ENCODE results near the gene NPIPB12. TPM values are rescaled to one million over a fixed set of nuclear protein-coding genes. Genes with fewer than 3 reads are reported as not detected.
"Not testable (repeated sequence)": the region's sequence is repeated elsewhere in the genome, so short reads cannot be mapped to it uniquely, and the experiment has no call there.

The NPIPB12 gene
- 97.9 to 109 TPM (median 105 TPM) in 3 replicates for total RNA-seq

- not testable (repeated sequence) for H3K9me3 Mint-ChIP-seq; H3K4me1 Mint-ChIP-seq; H3K27me3 Mint-ChIP-seq (ENCODE audit: low read depth); DNase-seq (ENCODE audit: low spot score in 2 of 2, unreplicated experiment in 2 of 2); H3K27ac Mint-ChIP-seq; H3K4me3 Mint-ChIP-seq; H3K36me3 Mint-ChIP-seq
Observed at GRCh38 chr16:29506308-29506707, at the start of gene NPIPB12. TSS of gene NPIPB12 (minus strand) at chr16:29506408.

- H3K4me3 Mint-ChIP-seq; H3K27ac Mint-ChIP-seq; H3K4me1 Mint-ChIP-seq; DNase-seq (ENCODE audit: low spot score in 2 of 2, unreplicated experiment in 2 of 2); H3K36me3 Mint-ChIP-seq; H3K27me3 Mint-ChIP-seq (ENCODE audit: low read depth); H3K9me3 Mint-ChIP-seq: not testable (repeated sequence)
Observed at GRCh38 chr16:29521520-29521919, 15.3 kb upstream of the NPIPB12 start.

- not testable (repeated sequence) for H3K27me3 Mint-ChIP-seq (ENCODE audit: low read depth); H3K9me3 Mint-ChIP-seq; H3K27ac Mint-ChIP-seq; H3K4me1 Mint-ChIP-seq; H3K36me3 Mint-ChIP-seq; H3K4me3 Mint-ChIP-seq
- peak; percentile 16 to 35 for DNase-seq (ENCODE audit: low spot score in 2 of 2, unreplicated experiment in 2 of 2)
Observed at GRCh38 chr16:29482276-29482675, 23.9 kb downstream of the NPIPB12 start.

GRCh38 chr16:29472065-29472464 lies 34.1 kb downstream of the NPIPB12 start:
- not testable (repeated sequence) for H3K4me3 Mint-ChIP-seq; H3K27me3 Mint-ChIP-seq (ENCODE audit: low read depth); H3K9me3 Mint-ChIP-seq; H3K4me1 Mint-ChIP-seq; H3K27ac Mint-ChIP-seq; DNase-seq (ENCODE audit: low spot score in 2 of 2, unreplicated experiment in 2 of 2); H3K36me3 Mint-ChIP-seq

- H3K4me3 Mint-ChIP-seq; H3K36me3 Mint-ChIP-seq; H3K4me1 Mint-ChIP-seq; H3K27me3 Mint-ChIP-seq (ENCODE audit: low read depth); H3K9me3 Mint-ChIP-seq; H3K27ac Mint-ChIP-seq: not testable (repeated sequence)
- DNase-seq (ENCODE audit: low spot score in 2 of 2, unreplicated experiment in 2 of 2) = peak; percentile 17 to 65
Observed at GRCh38 chr16:29469660-29470059, 36.5 kb downstream of the NPIPB12 start.

GRCh38 chr16:29467654-29468366 lies 38.4 kb downstream of the NPIPB12 start:
- H3K36me3 Mint-ChIP-seq; DNase-seq (ENCODE audit: low spot score in 2 of 2, unreplicated experiment in 2 of 2); H3K9me3 Mint-ChIP-seq; H3K27ac Mint-ChIP-seq; H3K4me3 Mint-ChIP-seq; H3K4me1 Mint-ChIP-seq; H3K27me3 Mint-ChIP-seq (ENCODE audit: low read depth): not testable (repeated sequence)

GRCh38 chr16:29466904-29467303 lies 39.3 kb downstream of the NPIPB12 start:
- not testable (repeated sequence) for H3K27ac Mint-ChIP-seq, H3K4me3 Mint-ChIP-seq

GRCh38 chr16:29465985-29466824 lies 40.0 kb downstream of the NPIPB12 start:
- H3K36me3 Mint-ChIP-seq; H3K4me1 Mint-ChIP-seq; DNase-seq (ENCODE audit: low spot score in 2 of 2, unreplicated experiment in 2 of 2); H3K4me3 Mint-ChIP-seq; H3K27ac Mint-ChIP-seq; H3K9me3 Mint-ChIP-seq; H3K27me3 Mint-ChIP-seq (ENCODE audit: low read depth): not testable (repeated sequence)

More at GRCh38 chr16:29466904-29467303, 39.3 kb downstream of the NPIPB12 start:
- not testable (repeated sequence) for H3K9me3 Mint-ChIP-seq; H3K36me3 Mint-ChIP-seq; H3K27me3 Mint-ChIP-seq (ENCODE audit: low read depth); DNase-seq (ENCODE audit: low spot score in 2 of 2, unreplicated experiment in 2 of 2); H3K4me1 Mint-ChIP-seq

- H3K4me3 Mint-ChIP-seq; H3K9me3 Mint-ChIP-seq; H3K36me3 Mint-ChIP-seq; H3K27me3 Mint-ChIP-seq (ENCODE audit: low read depth); DNase-seq (ENCODE audit: low spot score in 2 of 2, unreplicated experiment in 2 of 2); H3K4me1 Mint-ChIP-seq; H3K27ac Mint-ChIP-seq: not testable (repeated sequence)
Observed at GRCh38 chr16:29460647-29461030, 45.6 kb downstream of the NPIPB12 start.

GRCh38 chr16:29459706-29460646 lies 46.2 kb downstream of the NPIPB12 start, which contains the start of gene SULT1A4:
TSS of gene SULT1A4 (plus strand) at chr16:29459913. CDS start at chr16:29461386, 1,473 bp downstream.
- H3K9me3 Mint-ChIP-seq; H3K4me1 Mint-ChIP-seq; H3K27me3 Mint-ChIP-seq (ENCODE audit: low read depth); H3K27ac Mint-ChIP-seq; DNase-seq (ENCODE audit: low spot score in 2 of 2, unreplicated experiment in 2 of 2); H3K4me3 Mint-ChIP-seq; H3K36me3 Mint-ChIP-seq: not testable (repeated sequence)

GRCh38 chr16:29457660-29458059 lies 48.5 kb downstream of the NPIPB12 start:
- DNase-seq (ENCODE audit: low spot score in 2 of 2, unreplicated experiment in 2 of 2); H3K27me3 Mint-ChIP-seq (ENCODE audit: low read depth); H3K9me3 Mint-ChIP-seq; H3K4me3 Mint-ChIP-seq; H3K4me1 Mint-ChIP-seq; H3K36me3 Mint-ChIP-seq; H3K27ac Mint-ChIP-seq: not testable (repeated sequence)

GRCh38 chr16:29454828-29455227 lies 51.4 kb downstream of the NPIPB12 start:
- H3K27ac Mint-ChIP-seq; H3K36me3 Mint-ChIP-seq; H3K27me3 Mint-ChIP-seq (ENCODE audit: low read depth); H3K4me3 Mint-ChIP-seq; DNase-seq (ENCODE audit: low spot score in 2 of 2, unreplicated experiment in 2 of 2); H3K9me3 Mint-ChIP-seq; H3K4me1 Mint-ChIP-seq: not testable (repeated sequence)

GRCh38 chr16:29454269-29454668 lies 51.9 kb downstream of the NPIPB12 start, which contains the start of the genes BOLA2 and SLX1B:
TSS of gene BOLA2 (minus strand) at chr16:29454351. CDS start at chr16:29454253, 98 bp downstream.
TSS of gene SLX1B (plus strand) at chr16:29454533.
- H3K36me3 Mint-ChIP-seq; DNase-seq (ENCODE audit: low spot score in 2 of 2, unreplicated experiment in 2 of 2); H3K4me3 Mint-ChIP-seq; H3K27me3 Mint-ChIP-seq (ENCODE audit: low read depth); H3K27ac Mint-ChIP-seq; H3K4me1 Mint-ChIP-seq; H3K9me3 Mint-ChIP-seq: not testable (repeated sequence)
